CD8-positive, alpha-beta memory T cell (primary cell): Measurements from ENCODE around the gene TMEM253. TPM values are rescaled to one million over a fixed set of nuclear protein-coding genes. Genes with fewer than 3 reads are reported as not detected.

Experiments used
- CTCF ChIA-PET: fragments of 350-600 bp; sonication (Branson Sonifier 250); formaldehyde crosslinking; loops from one replicate; lab custom pipeline; 2021; ENCODE audit warnings: antibody characterized with exemption; lab: Charles Lee
- POLR2A ChIA-PET: fragments of 350-600 bp; sonication (Branson Sonifier 250); formaldehyde crosslinking; loops from one replicate; lab custom pipeline; 2021; ENCODE audit warnings: antibody characterized with exemption; lab: Charles Lee
- DNase-seq, 5 donors: peaks; one replicate each; pipeline versions ENCODE4 v3.0.0 to v3.0.0-alpha.2; 2020 to 2022; ENCODE audit warnings: mixed read lengths in 1 of 5
- H3K27ac ChIP-seq: one replicate; pipeline ENCODE4 v1.7.0; 2013; ENCODE audit warnings: low read depth, mild to moderate bottlenecking, low read length, moderate library complexity
- H3K27me3 ChIP-seq: 2 replicates; pipeline ENCODE4 v1.7.0; 2013; ENCODE audit warnings: low read length, mild to moderate bottlenecking; ENCODE audit not compliant: insufficient read depth, poor library complexity, severe bottlenecking
- H3K36me3 ChIP-seq: 2 replicates; pipeline ENCODE4 v1.7.0; 2013; ENCODE audit warnings: mild to moderate bottlenecking, low read length, moderate library complexity; ENCODE audit not compliant: insufficient read depth
- H3K4me1 ChIP-seq: 2 replicates; pipeline ENCODE4 v1.7.0; 2013; ENCODE audit warnings: mild to moderate bottlenecking, low read length, moderate library complexity; ENCODE audit not compliant: insufficient read depth
- H3K4me3 ChIP-seq: 2 replicates; pipeline ENCODE4 v1.7.0; 2013; ENCODE audit warnings: mild to moderate bottlenecking, low read length
- H3K9me3 ChIP-seq: 2 replicates; pipeline ENCODE4 v1.7.0; 2013; ENCODE audit warnings: mild to moderate bottlenecking, low read length
- H3K27ac Mint-ChIP-seq, 8 donors: one replicate each; pipeline ENCODE4 v1.8.0; 2020 to 2021; ENCODE audit warnings: mixed read lengths in 8 of 8, mild to moderate bottlenecking in 6 of 8, inconsistent platforms in 3 of 8, moderate library complexity in 3 of 8
- H3K27me3 Mint-ChIP-seq, 2 donors: one replicate each; pipeline ENCODE4 v1.8.0; 2020 to 2021; ENCODE audit warnings: mixed read lengths in 2 of 2, mild to moderate bottlenecking in 1 of 2, moderate library complexity in 1 of 2
- H3K36me3 Mint-ChIP-seq, 3 donors: one replicate each; pipeline ENCODE4 v1.8.0; 2020 to 2021; ENCODE audit warnings: mixed read lengths in 3 of 3, inconsistent platforms in 1 of 3, mild to moderate bottlenecking in 1 of 3
- H3K4me1 Mint-ChIP-seq, 3 donors: one replicate each; pipeline ENCODE4 v1.8.0; 2020 to 2021; ENCODE audit warnings: mixed read lengths in 3 of 3, inconsistent platforms in 1 of 3, mild to moderate bottlenecking in 1 of 3
- H3K4me3 Mint-ChIP-seq, 7 donors: one replicate each; pipeline ENCODE4 v1.8.0; 2020 to 2021; ENCODE audit warnings: mixed read lengths in 7 of 7, mild to moderate bottlenecking in 6 of 7, moderate library complexity in 4 of 7, inconsistent platforms in 2 of 7
- H3K9me3 Mint-ChIP-seq, 5 donors: one replicate each; pipeline ENCODE4 v1.8.0; 2020 to 2022; ENCODE audit warnings: mixed read lengths in 5 of 5, mild to moderate bottlenecking in 3 of 5, moderate library complexity in 2 of 5, inconsistent platforms in 1 of 5
- polyA plus RNA-seq: library from polyadenylated mRNA; unstranded; fragments of 300-500 nt; fragmentation: Illumina TruSeq; gene quantifications from one replicate; pipeline ENCODE4 v1.2.3, GENCODE V29; 2021
- total RNA-seq, 2 experiments: library from RNA; stranded (reverse); gene quantifications; one replicate each; pipeline ENCODE4 v1.2.3, GENCODE V29; 2021

The TMEM253 gene
- total and polyA plus RNA-seq, 3 experiments from 2014 or later: not detected

- Histone ChIP-seq H3K4me3 (no peak overlapping the region), H3K9me3 (no peaks in the 10 kb centered on the region), H3K4me1 (peaks cover 18% of the 10 kb centered on the region), H3K27me3 (no peaks in the 10 kb centered on the region), H3K27ac (no peak overlapping the region), H3K36me3 (no peaks in the 10 kb centered on the region)
- Mint-ChIP-seq H3K9me3 (no peaks in the 10 kb centered on the region), H3K36me3 (no peaks in the 10 kb centered on the region), H3K4me3 (no peak overlapping the region), H3K27ac (peak overlapping the region in 6 of 8 donors; percentile 17 to 82 (median 36)), H3K27me3 (peaks cover 3 to 8% of the 10 kb centered on the region in 2 donors), H3K4me1 (peaks cover 17 to 24% (median 21%) of the 10 kb centered on the region in 3 donors)
- ChIA-PET POLR2A (interaction anchor here (0.8 kb wide), 1 partner anchor 12 kb away, joined by 3 read pairs; no protein-coding TSS in a partner anchor), CTCF (interaction anchor here (1.2 to 3.7 kb wide), 5 partner anchors 9 to 69 kb away, joined by 3 to 15 read pairs (median 9); no protein-coding TSS in a partner anchor)
- DNase-seq: no peak
Measured at GRCh38 chr14:21083565-21084325, 17.1 kb upstream of the TMEM253 start.

GRCh38 chr14:21084396-21084795, 16.5 kb upstream of the TMEM253 start:
- H3K4me3 Mint-ChIP-seq: no peak overlapping the region
- no peaks in the 10 kb centered on the region for H3K36me3 ChIP-seq
- H3K27me3 Mint-ChIP-seq: peaks cover 3 to 8% of the 10 kb centered on the region in 2 donors
- ChIA-PET POLR2A (no interaction called here), CTCF (interaction anchor here (1.6 to 3.7 kb wide), 4 partner anchors 8 to 70 kb away, joined by 5 to 15 read pairs (median 10); no protein-coding TSS in a partner anchor)
- peak overlapping the region in 6 of 8 donors; percentile 17 to 82 (median 36) for H3K27ac Mint-ChIP-seq
- H3K4me1 Mint-ChIP-seq: peaks cover 19 to 29% (median 28%) of the 10 kb centered on the region in 3 donors
- H3K27ac ChIP-seq: no peak overlapping the region
- H3K27me3 ChIP-seq: no peaks in the 10 kb centered on the region
- no peaks in the 10 kb centered on the region for H3K9me3 ChIP-seq
- H3K36me3 Mint-ChIP-seq: no peaks in the 10 kb centered on the region
- H3K4me3 ChIP-seq: no peak overlapping the region
- no peak for DNase-seq
- H3K9me3 Mint-ChIP-seq: no peaks in the 10 kb centered on the region
- H3K4me1 ChIP-seq: peaks cover 18% of the 10 kb centered on the region

DNA sequence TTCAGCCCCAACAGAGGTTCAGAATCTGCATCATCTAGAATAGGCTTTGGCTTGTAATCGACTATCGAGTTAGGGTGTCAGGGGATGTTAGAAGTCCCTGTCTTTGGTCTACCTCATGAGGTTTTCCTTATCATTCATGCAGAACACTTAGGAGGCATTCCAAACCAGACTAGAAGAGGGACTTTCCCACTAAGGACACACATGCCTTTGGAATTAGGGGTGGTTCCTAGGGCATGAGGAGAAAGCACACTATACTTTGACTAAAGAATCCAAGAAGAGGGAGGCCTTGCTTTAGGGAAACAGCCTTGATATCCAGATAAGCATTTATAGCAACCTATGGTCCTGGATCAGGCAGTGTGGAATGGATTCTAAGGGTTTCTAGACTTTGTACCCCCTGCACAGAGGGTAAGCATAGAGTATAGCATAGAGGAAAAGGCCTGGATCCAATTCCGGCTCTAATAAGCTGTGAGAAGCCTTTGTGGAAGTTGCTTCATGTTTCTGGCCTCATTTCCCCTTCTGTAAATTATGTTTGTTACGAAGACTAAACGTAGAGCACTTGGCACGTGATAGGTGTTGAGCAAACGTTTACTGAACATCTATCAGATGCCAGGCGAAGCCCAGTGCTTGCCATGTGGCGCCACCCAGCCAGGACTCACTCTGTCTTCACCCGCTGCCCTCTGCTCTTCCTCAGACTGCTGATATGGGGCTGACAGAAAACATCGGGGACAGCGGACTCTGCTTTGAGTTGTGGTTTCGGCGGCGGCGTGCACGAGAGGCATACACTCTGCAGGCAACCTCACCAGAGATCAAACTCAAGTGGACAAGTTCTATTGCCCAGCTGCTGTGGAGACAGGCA, 15.6 kb upstream of the TMEM253 start:
- peaks cover 3 to 4% of the 10 kb centered on the region in 2 donors for H3K27me3 Mint-ChIP-seq
- peak overlapping the region in 7 of 8 donors; percentile 20 to 97 (median 65) for H3K27ac Mint-ChIP-seq
- no peaks in the 10 kb centered on the region for H3K27me3 ChIP-seq
- ChIA-PET CTCF (interaction anchor here (1.1 to 5.5 kb wide), 6 partner anchors 7 to 70 kb away, joined by 4 to 89 read pairs (median 12); partner anchors contain the start of genes ARHGEF40 and TMEM253), POLR2A (no interaction called here)
- peaks cover 19 to 29% (median 28%) of the 10 kb centered on the region in 3 donors for H3K4me1 Mint-ChIP-seq
- no peaks in the 10 kb centered on the region for H3K36me3 ChIP-seq
- no peak for DNase-seq
- H3K4me3 ChIP-seq: no peak overlapping the region
- H3K9me3 ChIP-seq: no peaks in the 10 kb centered on the region
- no peak overlapping the region for H3K27ac ChIP-seq
- H3K36me3 Mint-ChIP-seq: no peaks in the 10 kb centered on the region
- peak overlapping the region in 1 of 7 donors; percentile 34 for H3K4me3 Mint-ChIP-seq
- no peaks in the 10 kb centered on the region for H3K9me3 Mint-ChIP-seq
- peaks cover 18% of the 10 kb centered on the region for H3K4me1 ChIP-seq

DNA sequence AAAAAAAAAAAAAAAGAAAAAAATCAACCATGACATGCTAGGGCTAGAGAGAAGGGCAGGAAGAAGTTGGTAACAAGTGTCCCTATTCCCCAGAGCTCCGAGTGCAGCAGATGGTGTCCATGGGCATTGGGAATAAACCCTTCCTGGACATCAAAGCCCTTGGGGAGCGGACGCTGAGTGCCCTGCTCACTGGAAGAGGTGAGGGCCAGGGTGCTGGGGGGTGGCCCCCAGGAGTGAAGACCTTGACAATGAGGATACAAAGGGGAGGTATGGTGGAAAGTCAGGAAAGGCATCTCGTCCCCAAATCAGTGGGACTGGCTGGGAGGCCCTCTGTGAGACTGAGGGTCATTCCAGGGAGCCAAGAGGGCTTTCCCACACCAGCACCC, 14.0 kb upstream of the TMEM253 start:
- Mint-ChIP-seq H3K27ac (peak overlapping the region; percentile 33 to 99 (median 94)), H3K9me3 (no peaks in the 10 kb centered on the region), H3K4me3 (peak overlapping the region in 2 of 7 donors; percentile 43 to 46), H3K27me3 (peaks cover 0 to 1% of the 10 kb centered on the region in 2 donors), H3K36me3 (no peaks in the 10 kb centered on the region), H3K4me1 (peaks cover 20 to 29% (median 28%) of the 10 kb centered on the region in 3 donors)
- Histone ChIP-seq H3K9me3 (no peaks in the 10 kb centered on the region), H3K36me3 (no peaks in the 10 kb centered on the region), H3K27me3 (no peaks in the 10 kb centered on the region), H3K4me3 (no peak overlapping the region), H3K27ac (peak overlapping the region; percentile 78), H3K4me1 (peaks cover 18% of the 10 kb centered on the region)
- DNase-seq: no peak
- ChIA-PET CTCF (interaction anchor here (1.0 to 5.5 kb wide), 8 partner anchors 8 to 72 kb away, joined by 3 to 89 read pairs (median 10); partner anchors contain the start of genes ARHGEF40 and TMEM253), POLR2A (interaction anchor here (1.1 to 1.4 kb wide), 3 partner anchors 12 to 18 kb away, joined by 3 to 7 read pairs (median 6); partner anchors contain the start of genes ARHGEF40 and ZNF219)

GRCh38 chr14:21087294-21088091, 13.4 kb upstream of the TMEM253 start:
- no peaks in the 10 kb centered on the region for H3K27me3 Mint-ChIP-seq
- no peak overlapping the region for H3K4me3 ChIP-seq
- ChIA-PET CTCF (interaction anchor here (0.9 to 5.5 kb wide), 12 partner anchors 8 to 116 kb away, joined by 3 to 89 read pairs (median 4); partner anchors contain the start of genes ARHGEF40 and TMEM253), POLR2A (interaction anchor here (0.7 to 1.4 kb wide), 4 partner anchors 11 to 19 kb away, joined by 3 to 7 read pairs (median 4); partner anchors contain the start of genes ARHGEF40 and ZNF219)
- peaks cover 18% of the 10 kb centered on the region for H3K4me1 ChIP-seq
- peaks cover 22 to 32% (median 31%) of the 10 kb centered on the region in 3 donors for H3K4me1 Mint-ChIP-seq
- H3K27ac Mint-ChIP-seq: peak overlapping the region; percentile 92 to 99 (median 97)
- DNase-seq: peak; percentile 64 to 92 (median 90)
- H3K36me3 ChIP-seq: no peaks in the 10 kb centered on the region
- H3K9me3 Mint-ChIP-seq: no peaks in the 10 kb centered on the region
- H3K36me3 Mint-ChIP-seq: peaks cover 0 to 1% (median 0%) of the 10 kb centered on the region in 3 donors
- H3K4me3 Mint-ChIP-seq: peak overlapping the region in 6 of 7 donors; percentile 21 to 72 (median 54)
- peak overlapping the region; percentile 78 for H3K27ac ChIP-seq
- no peaks in the 10 kb centered on the region for H3K9me3 ChIP-seq
- H3K27me3 ChIP-seq: no peaks in the 10 kb centered on the region

DNA sequence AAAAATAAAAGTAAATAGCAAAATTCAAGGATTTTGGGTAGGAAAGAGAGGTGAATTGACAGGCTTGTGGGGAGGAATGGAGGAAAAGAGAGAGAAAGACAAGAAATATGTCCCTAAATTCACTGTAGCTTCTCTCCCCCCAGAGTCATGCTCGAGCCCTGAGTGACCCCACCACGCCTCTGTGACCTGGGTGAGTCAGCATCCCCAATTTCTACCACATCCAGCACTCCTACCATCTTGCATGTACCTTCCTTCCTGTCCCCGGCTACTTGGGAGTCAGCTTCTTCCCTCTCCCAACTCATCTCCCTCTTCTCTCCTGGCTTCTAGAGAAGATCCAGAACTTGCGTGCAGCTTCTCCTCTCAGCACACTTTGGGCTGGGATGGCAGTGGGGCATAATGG, 12.2 kb upstream of the TMEM253 start:
- Histone ChIP-seq H3K36me3 (no peaks in the 10 kb centered on the region), H3K4me1 (peaks cover 18% of the 10 kb centered on the region), H3K4me3 (no peak overlapping the region), H3K9me3 (no peaks in the 10 kb centered on the region), H3K27me3 (no peaks in the 10 kb centered on the region), H3K27ac (no peak overlapping the region)
- DNase-seq: no peak
- Mint-ChIP-seq H3K9me3 (no peaks in the 10 kb centered on the region), H3K27me3 (no peaks in the 10 kb centered on the region), H3K4me1 (peaks cover 25 to 39% (median 34%) of the 10 kb centered on the region in 3 donors), H3K36me3 (peaks cover 0 to 1% (median 0%) of the 10 kb centered on the region in 3 donors), H3K27ac (peak overlapping the region; percentile 74 to 99 (median 95)), H3K4me3 (no peak overlapping the region)
- POLR2A ChIA-PET: no interaction called here
- CTCF ChIA-PET: interaction anchor here (1.1 to 5.5 kb wide), 7 partner anchors 12 to 74 kb away, joined by 3 to 89 read pairs (median 5); partner anchors contain the start of gene TMEM253

DNA sequence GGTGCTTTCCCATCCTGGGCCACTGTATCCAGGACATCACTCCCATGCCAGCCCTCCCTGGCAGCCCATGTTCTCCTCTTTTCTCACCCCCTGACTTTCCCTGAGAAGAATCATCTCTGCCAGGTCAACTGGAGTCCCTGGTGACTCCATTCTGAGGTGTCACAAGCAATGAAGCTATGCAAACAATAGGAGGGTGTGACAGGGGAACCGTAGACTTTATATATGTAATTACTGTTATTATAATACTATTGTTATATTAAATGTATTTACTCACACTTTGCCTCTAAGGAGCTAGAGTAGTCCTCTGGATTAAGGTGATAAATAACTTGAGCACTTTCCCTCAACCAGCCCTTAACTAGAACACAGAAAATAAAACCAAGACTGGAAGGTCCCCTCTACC, 11.6 kb upstream of the TMEM253 start:
- peaks cover 0 to 1% (median 0%) of the 10 kb centered on the region in 3 donors for H3K36me3 Mint-ChIP-seq
- POLR2A ChIA-PET: no interaction called here
- peak overlapping the region in 1 of 7 donors; percentile 0 for H3K4me3 Mint-ChIP-seq

More for the DNA sequence above, 11.6 kb upstream of the TMEM253 start:
- H3K9me3 ChIP-seq: no peaks in the 10 kb centered on the region
- H3K4me3 ChIP-seq: no peak overlapping the region
- Mint-ChIP-seq H3K9me3 (no peaks in the 10 kb centered on the region), H3K27ac (peak overlapping the region; percentile 74 to 99 (median 93)), H3K27me3 (no peaks in the 10 kb centered on the region), H3K4me1 (peaks cover 25 to 39% (median 34%) of the 10 kb centered on the region in 3 donors)
- no peak for DNase-seq
- H3K36me3 ChIP-seq: no peaks in the 10 kb centered on the region
- CTCF ChIA-PET: interaction anchor here (0.9 to 5.5 kb wide), 6 partner anchors 12 to 74 kb away, joined by 3 to 89 read pairs (median 5); partner anchors contain the start of gene TMEM253
- H3K27ac ChIP-seq: no peak overlapping the region
- H3K27me3 ChIP-seq: no peaks in the 10 kb centered on the region
- H3K4me1 ChIP-seq: peaks cover 18% of the 10 kb centered on the region
